Activated naive CD4-positive, alpha-beta T cell treated with anti-CD3 and anti-CD28 coated beads for 36 hours (primary cell): Measurements from ENCODE around the gene CCDC68. TPM values are rescaled to one million over a fixed set of nuclear protein-coding genes. Genes with fewer than 3 reads are reported as not detected.
"Not testable (repeated sequence)": the region's sequence is repeated elsewhere in the genome, so short reads cannot be mapped to it uniquely, and the experiment has no call there.

Source experiments
- CTCF ChIA-PET: fragments of 350-600 bp; sonication (Branson Sonifier 250); formaldehyde crosslinking; loops from one replicate; lab custom pipeline; 2021; ENCODE audit warnings: antibody characterized with exemption; lab: Charles Lee
- DNase-seq: peaks from one replicate; pipeline ENCODE4 v3.0.0-alpha.2; 2020
- H3K27ac Mint-ChIP-seq: one replicate; pipeline ENCODE4 v1.8.0; 2021; ENCODE audit warnings: mild to moderate bottlenecking, mixed read lengths
- H3K27me3 Mint-ChIP-seq: one replicate; pipeline ENCODE4 v1.8.0; 2021; ENCODE audit warnings: low read depth, mixed read lengths
- H3K36me3 Mint-ChIP-seq: one replicate; pipeline ENCODE4 v1.8.0; 2021; ENCODE audit warnings: low read depth, mixed read lengths
- H3K4me1 Mint-ChIP-seq: one replicate; pipeline ENCODE4 v1.8.0; 2021; ENCODE audit warnings: low read depth, mixed read lengths
- H3K4me3 Mint-ChIP-seq: one replicate; pipeline ENCODE4 v1.8.0; 2021; ENCODE audit warnings: mild to moderate bottlenecking, moderate library complexity, mixed read lengths
- H3K9me3 Mint-ChIP-seq: one replicate; pipeline ENCODE4 v1.8.0; 2021; ENCODE audit warnings: mixed read lengths
- intact Hi-C: fragments of 100-400 bp; cut with micrococcal nuclease; formaldehyde crosslinking; loops from one replicate; pipeline ENCODE4 v1.15.1; 2023
- total RNA-seq, 2 experiments: library from RNA; stranded (reverse); gene quantifications; one replicate each; pipeline ENCODE4 v1.2.3, GENCODE V29; 2021

CCDC68 gene
- total RNA-seq, 2 experiments from 2014 or later, result not detected

- CTCF ChIA-PET, result no interaction called here
- Mint-ChIP-seq H3K27ac (no peak overlapping the region), H3K9me3 (no peaks in the 10 kb centered on the region), H3K27me3 (no peaks in the 10 kb centered on the region), H3K36me3 (no peaks in the 10 kb centered on the region), H3K4me3 (no peak overlapping the region), H3K4me1 (peaks cover 9% of the 10 kb centered on the region)
- intact Hi-C loops, result no loop called here
- DNase-seq, result no peak
These were observed 101.8 kb downstream of the CCDC68 start for GRCh38 chr18:54857499-54857898.

GRCh38 chr18:54856105-54856646 is 103.1 kb downstream of the CCDC68 start:
- CTCF ChIA-PET, result interaction anchor here (0.6 kb wide), 1 partner anchor 916 kb away, joined by 3 read pairs; no protein-coding TSS in a partner anchor
- H3K36me3 Mint-ChIP-seq, result no peaks in the 10 kb centered on the region
- intact Hi-C loops, result no loop called here
- H3K9me3 Mint-ChIP-seq, result no peaks in the 10 kb centered on the region
- H3K4me3 Mint-ChIP-seq, result no peak overlapping the region
- H3K27ac Mint-ChIP-seq, result no peak overlapping the region
- DNase-seq, result no peak
- H3K27me3 Mint-ChIP-seq, result no peaks in the 10 kb centered on the region
- peaks cover 10% of the 10 kb centered on the region for H3K4me1 Mint-ChIP-seq

- CTCF ChIA-PET, H3K4me3 Mint-ChIP-seq: not testable (repeated sequence)
- intact Hi-C loops, result loop anchor here (2.0 kb wide), 1 partner anchor 18 kb away; no protein-coding TSS in a partner anchor
These were observed 104.2 kb downstream of the CCDC68 start for GRCh38 chr18:54855050-54855449.

GRCh38 chr18:54852780-54853675 is 106.2 kb downstream of the CCDC68 start:
- H3K27me3 Mint-ChIP-seq, result no peaks in the 10 kb centered on the region
- H3K4me3 Mint-ChIP-seq, result no peak overlapping the region
- no peaks in the 10 kb centered on the region for H3K36me3 Mint-ChIP-seq
- CTCF ChIA-PET, result interaction anchor here (1.0 kb wide), 1 partner anchor 23 kb away, joined by 5 read pairs; no protein-coding TSS in a partner anchor
- H3K4me1 Mint-ChIP-seq, result peaks cover 10% of the 10 kb centered on the region
- intact Hi-C loops, result loop anchor here (1.0 to 2.0 kb wide), 2 partner anchors 77 to 140 kb away; no protein-coding TSS in a partner anchor
- DNase-seq, result no peak
- no peaks in the 10 kb centered on the region for H3K9me3 Mint-ChIP-seq
- no peak overlapping the region for H3K27ac Mint-ChIP-seq

More at GRCh38 chr18:54855050-54855449, 104.2 kb downstream of the CCDC68 start:
- H3K36me3 Mint-ChIP-seq, DNase-seq, H3K27ac Mint-ChIP-seq, H3K27me3 Mint-ChIP-seq, H3K9me3 Mint-ChIP-seq: not testable (repeated sequence)
- peaks cover 10% of the 10 kb centered on the region for H3K4me1 Mint-ChIP-seq

Other genes starting within 250 kb of the CCDC68 start
- gene RAB27B, start 131.0 kb downstream of the CCDC68 start, total RNA-seq, result under 1 TPM in 1 of 2 experiments, not detected in 1; 0.52 TPM